GM12892 (cell line): ENCODE measurements around the gene RABL6.

Source experiments
- POLR2A ChIP-seq: IDR thresholded peaks from 2 replicates; pipeline ENCODE4 v1.6.1; 2011; ENCODE audit warnings: low read depth, low read length, control low read depth
- POLR2AphosphoS5 ChIP-seq: IDR thresholded peaks from 2 replicates; pipeline ENCODE4 v1.6.1; 2011; ENCODE audit warnings: low read depth, low read length, control low read depth

GRCh38 chr9:136796238-136796774 is 11.4 kb upstream of the RABL6 start, which contains the start of gene CCDC183:
- TF ChIP-seq POLR2AphosphoS5 (no peak), POLR2A (no peak)
